Measurements from ENCODE around the gene BACH1.
A peak's percentile ranks its signal among the peaks of the same experiment; 100 is the strongest.

The BACH1 gene

GRCh38 chr21:29295066-29295650, 3.6 kb upstream of the BACH1 start:
- peak in 1 of 2 experiments; percentile 34 for DNase-seq

GRCh38 chr21:29296446-29296845, 2.3 kb upstream of the BACH1 start:
- no peak for DNase-seq

- no peak for DNase-seq
Measured at GRCh38 chr21:29297483-29298347, 1.0 kb upstream of the BACH1 start.

DNA sequence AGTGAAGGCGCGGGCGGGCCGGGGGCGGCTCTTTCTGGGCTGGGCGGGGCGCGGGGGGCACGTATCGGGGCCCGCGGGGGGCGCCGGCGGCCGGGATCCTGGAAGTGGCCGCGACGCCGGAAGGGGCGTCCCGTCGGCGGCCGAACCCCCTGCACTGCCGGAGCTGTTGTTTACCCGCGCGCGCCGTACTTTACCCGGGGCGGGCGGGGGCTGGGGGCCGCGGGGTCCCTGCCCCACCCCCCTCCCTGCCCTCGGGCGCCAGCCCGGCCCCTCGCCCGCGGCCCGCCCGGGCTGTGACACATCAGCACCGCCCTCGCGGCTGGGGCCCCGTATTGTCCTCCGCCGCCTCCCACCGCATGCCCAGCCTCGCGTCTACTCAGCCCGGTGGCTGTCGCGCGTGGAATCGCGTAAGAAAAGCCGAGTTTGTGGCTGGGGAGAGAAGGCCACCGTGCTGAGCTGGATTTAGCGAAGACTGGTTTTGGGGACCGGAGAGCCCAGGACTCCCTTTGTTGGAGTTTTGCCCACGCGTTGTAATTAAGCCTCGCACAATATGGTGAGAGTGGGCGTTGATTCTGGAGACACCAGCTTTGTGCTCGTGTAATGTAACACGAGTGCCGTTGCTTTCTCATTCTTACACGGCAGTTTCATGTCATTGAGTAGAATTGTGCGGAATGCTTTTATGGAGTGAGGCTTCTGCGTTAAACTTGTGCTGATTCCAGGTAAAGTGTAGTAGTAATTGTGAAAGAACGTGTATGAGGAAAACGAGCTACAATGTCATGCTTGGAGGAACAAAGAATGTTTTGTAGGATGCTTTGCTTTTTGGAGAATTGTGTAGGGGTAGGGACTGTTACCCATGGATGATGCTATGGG, 559 bp downstream of the BACH1 start:
- peak; percentile 70 to 76 for DNase-seq

GRCh38 chr21:29299916-29300806, 1.4 kb downstream of the BACH1 start:
- peak in 1 of 2 experiments; percentile 64 for DNase-seq

DNA sequence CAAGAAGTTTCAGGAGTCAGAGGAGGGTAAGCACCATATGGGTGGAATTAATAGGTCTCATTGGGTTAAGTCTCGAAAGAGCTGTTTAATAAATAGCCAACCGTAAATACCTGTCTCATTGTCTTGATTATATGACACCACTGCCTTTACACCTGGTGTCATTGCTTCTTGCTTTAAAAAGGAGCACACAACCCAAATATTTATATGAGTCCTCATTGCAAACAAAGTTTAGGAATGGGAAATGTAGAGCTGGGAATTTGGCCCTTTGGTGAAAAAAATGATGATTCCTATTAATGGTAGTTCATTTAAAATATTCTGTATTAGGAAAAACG, 2.1 kb downstream of the BACH1 start:
- DNase-seq = no peak

GRCh38 chr21:29301691-29302090, 3.0 kb downstream of the BACH1 start:
- no peak for DNase-seq

DNA sequence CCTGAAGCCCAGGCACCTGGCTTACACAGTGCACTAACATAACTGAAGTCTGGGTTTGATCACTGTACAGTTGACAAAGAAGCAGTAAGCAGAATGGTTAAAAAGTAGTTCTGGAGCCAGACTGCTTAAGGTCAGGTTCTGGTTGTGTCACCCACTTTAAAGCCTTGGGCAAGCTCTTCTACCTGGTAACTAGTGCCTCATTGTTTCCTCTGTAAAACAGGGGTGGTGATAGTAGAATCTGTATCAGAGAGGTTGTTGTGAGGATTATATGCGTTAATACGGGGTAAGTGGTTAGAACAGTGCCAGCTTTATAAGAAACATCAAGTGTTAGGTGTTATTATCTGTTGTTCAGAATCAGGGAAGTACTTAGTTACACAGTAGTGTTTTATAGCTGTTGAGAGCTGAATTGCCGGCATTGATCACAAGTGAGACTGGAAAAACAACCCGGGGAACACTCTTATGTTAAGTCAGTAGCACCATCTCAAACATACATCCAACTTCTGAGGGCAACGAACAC, 3.7 kb downstream of the BACH1 start:
- no peak for DNase-seq

GRCh38 chr21:29303288-29303687, 4.6 kb downstream of the BACH1 start:
- DNase-seq = no peak

- no peak for DNase-seq
Measured at GRCh38 chr21:29304597-29304996, 5.9 kb downstream of the BACH1 start.

- no peak for DNase-seq
Measured at GRCh38 chr21:29305068-29305467, 6.3 kb downstream of the BACH1 start.

GRCh38 chr21:29305561-29305960, 6.8 kb downstream of the BACH1 start:
- no peak for DNase-seq

DNA sequence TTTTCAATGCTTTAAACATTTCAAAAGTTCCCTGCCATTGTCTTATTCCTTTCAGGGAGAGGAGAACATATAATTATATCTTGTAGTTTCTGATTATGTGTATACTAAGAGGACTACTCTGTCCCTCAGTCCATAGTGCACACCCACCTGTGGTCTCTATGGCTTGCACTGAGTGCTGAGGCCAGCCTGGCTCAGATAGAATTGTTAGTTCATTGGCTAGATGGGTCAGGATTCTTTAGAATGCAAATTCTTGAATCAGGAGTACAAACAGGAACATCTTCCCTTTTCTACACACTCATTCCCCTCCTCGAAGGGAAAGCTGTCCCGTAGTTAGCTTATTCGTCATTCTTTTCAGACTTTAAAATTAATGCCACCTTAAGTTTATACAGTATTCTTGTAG, 8.2 kb downstream of the BACH1 start:
- no peak for DNase-seq

DNA sequence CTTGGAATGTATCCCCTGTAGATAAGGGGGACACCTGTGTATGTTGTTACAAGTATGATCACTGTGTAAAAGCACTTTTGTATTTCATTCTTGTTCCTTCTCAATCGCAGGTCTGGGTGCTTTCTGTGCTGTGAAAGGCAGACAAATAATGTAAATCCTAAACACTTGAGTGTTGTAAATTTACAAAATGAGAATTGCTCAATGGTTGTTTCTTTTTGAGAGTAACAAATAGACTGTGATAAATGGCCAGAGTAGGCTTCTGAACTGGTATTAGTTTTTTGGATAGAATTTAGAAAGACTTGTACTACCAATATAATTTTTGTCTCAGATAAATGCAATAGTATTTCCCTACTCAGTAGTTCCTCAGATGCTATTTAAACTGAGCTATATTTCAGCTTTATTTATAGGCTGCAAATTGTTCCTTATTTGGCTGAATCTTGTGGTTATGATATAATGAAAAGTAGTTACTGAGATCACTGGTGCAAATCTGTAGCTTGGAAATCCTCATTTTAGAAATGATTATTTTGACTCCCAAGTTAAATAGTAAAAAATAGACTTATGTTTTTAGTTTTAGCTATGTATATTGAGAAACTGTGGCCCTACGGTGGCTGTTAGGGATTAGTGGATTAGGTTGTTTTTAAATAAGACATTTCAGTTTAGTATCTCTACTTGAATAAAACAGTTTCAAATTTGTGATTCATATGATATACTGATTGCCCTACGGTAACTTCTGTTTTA, 9.2 kb downstream of the BACH1 start:
- no peak for DNase-seq

GRCh38 chr21:29308456-29308783, 9.7 kb downstream of the BACH1 start:
- DNase-seq = no peak

- DNase-seq = no peak
Measured at GRCh38 chr21:29309703-29310102, 11.0 kb downstream of the BACH1 start.

DNA sequence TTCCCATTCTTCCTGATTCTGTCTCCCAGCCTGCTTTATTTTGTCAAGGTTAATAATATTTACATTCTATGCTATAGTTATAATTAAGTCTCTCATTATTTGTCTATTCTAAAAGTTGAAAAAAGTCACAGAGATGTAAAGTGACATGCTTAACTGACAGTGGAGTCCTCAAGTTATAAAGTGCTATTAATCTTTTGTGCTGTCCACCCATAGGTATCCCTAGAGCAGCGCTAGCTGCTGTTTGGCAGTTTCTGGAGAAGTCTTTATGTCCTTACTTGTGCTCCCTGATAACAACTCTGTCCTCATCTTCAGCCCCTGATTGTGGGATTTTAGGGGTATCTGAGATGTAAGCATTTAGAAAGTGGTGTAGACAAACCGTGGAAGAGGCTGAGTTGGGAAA, 13.1 kb downstream of the BACH1 start:
- DNase-seq = no peak

DNA sequence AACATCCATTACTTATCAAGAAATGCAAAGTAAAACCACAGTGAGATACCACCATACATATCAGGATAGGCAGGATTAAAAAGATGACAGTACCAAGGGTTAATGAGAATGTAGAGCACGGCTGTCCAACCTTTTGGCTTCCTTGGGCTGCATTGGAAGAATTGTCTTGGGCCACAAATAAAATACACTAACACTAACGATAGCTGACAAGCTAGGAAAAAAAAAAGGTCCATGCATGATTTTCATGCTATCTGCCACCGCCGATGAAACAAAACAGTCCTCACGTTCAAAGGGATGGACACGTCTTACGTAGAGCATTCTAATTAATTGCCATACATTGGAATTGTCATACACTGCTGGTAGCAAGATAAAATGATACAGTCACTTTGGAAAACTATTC, 14.3 kb downstream of the BACH1 start:
- DNase-seq = no peak

DNA sequence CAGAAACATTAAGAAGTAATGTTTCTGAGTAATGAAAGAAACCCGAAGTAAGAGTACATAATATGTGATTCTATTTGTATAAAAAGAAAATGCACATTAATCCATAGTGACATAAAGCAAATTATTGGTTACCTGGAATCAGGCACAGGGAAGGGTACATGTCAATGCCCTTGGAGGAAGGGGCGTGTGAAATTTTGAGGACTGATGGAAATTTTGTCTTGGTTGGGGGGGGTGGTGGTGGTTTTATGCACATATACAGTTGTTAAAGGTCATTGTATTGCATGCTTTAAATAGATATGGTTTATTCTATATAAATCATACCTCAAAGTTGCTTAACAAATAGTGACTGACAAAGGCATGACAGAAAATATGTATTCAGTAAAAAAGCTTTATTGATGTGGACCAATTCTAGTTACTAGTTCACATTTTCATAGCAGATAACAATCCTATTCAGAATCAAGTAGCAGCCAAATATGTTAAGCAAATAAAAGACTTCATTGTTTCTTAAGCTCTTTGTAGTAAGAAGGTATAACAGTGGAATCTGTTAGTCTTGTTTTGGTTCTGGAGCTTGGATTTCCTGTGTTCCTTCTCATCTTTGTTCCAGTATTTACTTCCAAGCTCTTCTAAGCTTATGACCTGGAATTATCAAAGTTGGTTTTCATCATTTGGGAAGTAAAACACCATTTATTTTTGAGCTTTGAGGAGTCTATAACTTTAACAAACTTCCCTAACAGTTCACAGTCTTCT, 15.1 kb downstream of the BACH1 start:
- DNase-seq = no peak

DNA sequence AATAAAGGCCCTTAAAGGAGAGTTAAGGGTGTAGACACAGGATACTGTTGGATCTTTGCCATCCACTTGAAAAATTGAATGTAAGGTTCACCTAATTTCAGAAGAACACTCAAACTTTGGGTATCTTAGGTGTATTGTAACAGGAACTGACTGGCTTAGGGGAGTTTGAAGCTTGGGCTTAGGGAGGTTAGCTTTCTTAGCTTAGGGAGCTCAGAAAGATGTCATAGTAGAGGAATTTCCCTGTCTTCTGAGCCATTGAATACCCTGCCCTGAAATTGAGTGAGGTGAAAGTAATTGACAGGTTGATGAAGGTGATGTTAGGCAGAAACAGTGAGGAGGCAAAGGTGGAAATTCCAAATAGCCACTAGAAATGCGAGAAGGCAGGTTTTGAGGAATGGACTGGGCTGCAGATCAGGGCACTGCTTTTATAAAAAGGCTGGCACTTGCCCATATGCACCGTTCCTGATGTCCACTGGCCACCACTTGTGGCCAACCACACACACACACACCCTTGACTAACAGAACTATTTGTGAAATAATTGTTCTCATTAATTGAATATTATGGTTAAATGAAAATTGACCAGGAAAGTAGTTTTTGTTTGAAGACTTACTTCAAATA, 16.5 kb downstream of the BACH1 start:
- DNase-seq = no peak

All from stimulated activated CD4-positive, alpha-beta T cell treated with anti-CD3 and anti-CD28 coated beads, Interleukin-4, amount 100 ng/mL, for 4 hours (primary cell).